HG03045 (cell line): ENCODE data around the gene PIH1D1.

Experiments used
- ATAC-seq: cut with Tn5 transposase; IDR thresholded peaks from one replicate; pipeline ENCODE4 v1.9.1; 2021; ENCODE audit warnings: mild to moderate bottlenecking, moderate library complexity; ENCODE audit not compliant: unreplicated experiment

The PIH1D1 gene

DNA sequence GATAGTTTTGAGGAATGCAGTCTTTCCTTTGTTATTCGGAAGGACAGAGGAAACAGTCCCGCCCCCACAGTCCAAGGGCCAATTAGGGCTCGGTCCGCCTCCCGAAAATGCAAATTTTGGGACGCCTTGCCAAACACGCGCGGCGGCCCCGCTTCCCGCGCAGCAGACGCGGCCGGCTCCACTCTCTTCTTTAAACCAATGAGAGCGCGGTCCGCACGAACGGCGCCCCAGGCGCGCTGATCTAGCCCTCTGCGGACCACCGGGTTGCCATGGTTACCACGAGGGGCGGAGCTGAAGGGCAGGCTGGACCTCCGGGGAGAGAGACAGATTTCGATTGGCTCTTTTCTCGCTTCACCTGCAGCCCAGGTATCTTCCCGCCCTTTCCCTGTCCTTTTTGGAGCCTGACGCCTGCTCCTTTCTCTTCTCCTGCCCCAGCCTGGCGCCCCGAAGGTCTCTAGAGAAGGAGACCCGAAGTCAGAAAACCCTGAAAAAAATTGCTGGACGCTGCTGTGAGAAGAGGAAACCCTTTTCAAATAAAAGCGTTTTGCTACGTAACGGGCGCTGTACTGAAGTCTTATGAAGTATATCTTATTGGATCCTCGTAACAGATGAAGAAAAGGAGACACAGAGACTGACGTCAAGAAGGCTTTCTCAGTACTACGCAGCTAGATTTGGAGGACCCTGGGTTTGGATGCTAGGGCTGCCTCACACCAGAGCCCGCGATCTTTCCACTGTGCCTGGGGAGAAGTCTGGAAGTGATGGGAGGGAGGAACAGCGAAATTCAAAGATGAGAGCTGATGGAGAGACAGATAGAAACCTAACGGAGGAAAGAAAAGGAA lies 30.4 kb downstream of the PIH1D1 start:
- no peak for ATAC-seq

DNA sequence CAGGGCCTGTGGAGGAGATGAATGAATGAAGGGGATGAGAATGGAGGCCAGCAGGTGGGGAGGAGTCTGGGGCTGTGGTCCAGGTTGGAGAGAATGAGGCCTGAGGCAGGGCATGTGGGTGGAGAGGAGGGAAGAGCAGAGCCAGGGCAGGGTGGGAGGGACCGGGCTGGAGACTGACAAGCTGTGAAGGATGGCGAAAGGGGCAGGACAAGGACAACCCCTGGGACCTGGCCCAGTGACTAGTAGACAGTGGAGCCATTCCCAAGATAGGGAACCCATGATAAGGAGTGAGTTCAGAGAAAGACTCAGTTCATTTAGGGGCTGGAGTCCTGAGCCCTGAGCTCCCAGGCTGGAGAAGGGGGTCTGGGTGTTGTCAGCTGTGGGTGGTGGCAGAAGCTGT lies 31.4 kb downstream of the PIH1D1 start:
- ATAC-seq: no peak

- no peak for ATAC-seq
Measured at GRCh38 chr19:49419173-49419572, 32.4 kb downstream of the PIH1D1 start.

DNA sequence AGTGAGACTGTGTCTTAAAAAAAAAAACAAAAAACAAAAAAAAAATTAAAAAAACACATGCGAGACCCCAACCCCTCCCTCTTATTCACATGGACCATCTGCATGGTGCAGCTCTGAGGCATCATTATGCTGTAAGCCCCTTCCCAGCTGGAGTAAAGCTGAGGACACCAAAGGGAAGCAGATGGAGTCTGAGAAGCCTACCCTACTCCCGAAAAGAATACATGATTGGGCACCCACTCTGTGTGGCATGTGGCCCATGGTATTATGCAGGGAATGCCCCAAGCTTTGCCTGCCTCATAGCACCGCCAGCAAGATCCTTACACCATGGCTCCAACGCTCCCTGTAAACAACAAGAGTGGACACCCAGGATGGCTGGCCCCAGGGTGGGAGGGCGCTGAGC lies 33.1 kb downstream of the PIH1D1 start:
- ATAC-seq: no peak

GRCh38 chr19:49417088-49417487 lies 34.5 kb downstream of the PIH1D1 start:
- ATAC-seq: no peak

- ATAC-seq: no peak
Measured at GRCh38 chr19:49415810-49416200, 35.8 kb downstream of the PIH1D1 start.

DNA sequence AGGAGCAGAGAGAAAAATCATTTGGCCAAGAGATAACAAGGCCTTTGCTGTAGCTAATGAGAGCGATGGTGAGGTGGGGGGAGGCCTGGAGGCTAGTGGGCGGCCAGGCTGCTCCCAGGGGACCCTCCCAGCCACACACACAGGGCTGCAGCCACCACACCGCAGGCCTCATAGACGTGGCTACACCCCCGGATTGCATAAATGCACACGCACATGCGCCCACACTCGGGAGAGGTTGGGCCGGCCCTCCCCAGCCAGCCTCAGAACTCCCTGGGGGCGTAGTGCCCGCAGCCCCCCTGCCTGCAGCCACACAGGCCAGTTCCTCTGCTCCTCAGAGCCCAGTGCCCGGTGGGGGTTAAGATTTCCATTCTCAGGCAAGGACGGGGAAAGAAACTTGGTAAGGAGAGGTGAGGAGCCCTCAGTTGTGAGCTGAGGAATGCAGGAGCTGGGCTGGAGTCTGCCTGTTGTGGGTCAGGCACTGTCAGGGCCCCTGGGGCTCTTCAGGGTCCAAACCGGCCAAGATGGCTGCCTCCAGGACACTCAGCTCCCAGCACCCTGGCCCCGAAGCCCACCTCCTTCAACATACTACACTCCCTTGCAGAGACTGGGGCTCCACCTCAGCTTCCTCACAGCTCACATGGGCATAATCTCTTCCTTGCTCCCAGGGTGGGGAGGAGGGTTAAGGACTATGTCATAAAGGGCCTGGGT lies 36.4 kb downstream of the PIH1D1 start:
- no peak for ATAC-seq

DNA sequence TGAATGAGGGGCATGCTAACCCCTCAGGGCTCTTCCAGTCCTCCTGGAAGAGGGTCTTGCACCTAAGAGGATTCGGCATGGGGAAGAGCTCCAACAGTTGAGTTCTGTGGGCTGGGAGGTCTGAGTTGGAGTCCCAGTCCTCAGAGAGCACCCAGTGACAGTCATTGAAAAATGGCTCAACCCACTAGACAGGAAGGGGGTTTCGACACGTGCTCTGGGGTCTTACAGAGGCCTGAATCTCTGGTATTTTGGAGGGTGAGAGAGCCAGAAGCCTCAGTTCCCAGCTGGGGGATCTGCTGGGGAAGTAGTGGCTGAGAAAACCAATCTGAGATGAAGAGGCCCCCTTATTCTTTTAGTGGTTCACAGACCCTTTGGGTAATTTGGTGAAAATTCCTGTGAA lies 37.4 kb downstream of the PIH1D1 start:
- ATAC-seq: no peak

- ATAC-seq: no peak
Measured at GRCh38 chr19:49413348-49413747, 38.3 kb downstream of the PIH1D1 start.

- no peak for ATAC-seq
Measured at GRCh38 chr19:49411681-49412326, 39.8 kb downstream of the PIH1D1 start.

GRCh38 chr19:49409441-49410029 lies 42.1 kb downstream of the PIH1D1 start:
- ATAC-seq: no peak

GRCh38 chr19:49408816-49409440 lies 42.7 kb downstream of the PIH1D1 start:
- no peak for ATAC-seq

GRCh38 chr19:49407482-49408015 lies 44.1 kb downstream of the PIH1D1 start:
- ATAC-seq: no peak

DNA sequence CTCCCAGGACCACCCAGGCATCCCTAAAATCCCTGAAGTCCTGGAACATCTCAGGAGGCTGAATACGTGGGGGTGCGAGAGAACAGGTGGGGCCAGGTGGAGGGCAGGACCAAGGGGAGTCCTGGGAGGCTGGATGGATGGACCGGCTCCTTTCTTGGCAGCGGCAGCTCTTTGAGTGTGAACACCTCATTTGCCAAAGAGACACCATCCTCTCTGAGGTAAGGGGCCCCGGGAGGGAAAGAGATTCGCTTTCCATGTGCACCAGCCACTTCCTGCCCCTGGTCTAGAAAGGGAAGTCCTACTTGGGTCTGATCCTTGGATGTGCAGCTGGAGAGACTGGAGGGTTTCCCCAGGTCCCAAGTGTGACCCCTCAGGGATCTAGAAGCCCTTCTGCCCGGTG lies 44.5 kb downstream of the PIH1D1 start:
- no peak for ATAC-seq

DNA sequence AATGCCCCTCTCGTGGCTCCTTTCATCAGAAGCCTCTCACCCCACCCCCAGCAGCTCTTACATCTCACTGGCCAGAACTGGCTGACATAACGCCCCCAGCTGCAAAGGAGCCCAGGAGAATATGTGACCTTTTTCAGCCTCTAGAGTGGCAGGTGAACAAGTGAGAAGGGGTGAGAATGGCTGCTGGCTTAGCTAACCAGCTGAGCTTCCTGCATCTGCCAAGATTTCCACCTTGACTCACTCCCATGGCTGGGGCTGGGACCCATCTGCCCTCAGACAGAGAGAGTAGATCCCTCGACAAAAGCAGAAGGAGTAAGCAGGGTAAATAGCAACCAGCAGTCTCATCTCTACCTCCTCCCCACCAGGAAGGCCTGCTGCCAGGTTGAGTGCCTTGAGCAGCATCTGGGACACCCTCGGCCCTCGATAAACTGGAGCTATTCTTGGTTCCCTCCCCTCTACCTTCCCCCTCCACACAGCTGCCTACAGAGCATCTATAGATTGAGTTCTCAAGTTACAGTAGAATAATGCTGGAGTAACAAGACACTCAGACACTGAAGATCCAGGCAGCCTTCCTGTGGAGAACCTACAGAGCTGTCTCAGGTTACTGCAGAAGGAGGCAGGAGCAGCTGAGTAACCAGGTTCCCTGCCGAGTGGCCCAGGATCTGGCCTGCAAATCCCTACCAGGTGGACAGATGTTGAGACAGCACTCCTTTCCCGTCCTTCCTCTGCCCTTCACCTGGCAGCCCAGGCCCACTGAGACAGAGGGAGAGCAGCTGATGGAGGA lies 48.0 kb downstream of the PIH1D1 start:
- no peak for ATAC-seq

- no peak for ATAC-seq
Measured at GRCh38 chr19:49400029-49400428, 51.6 kb downstream of the PIH1D1 start.

DNA sequence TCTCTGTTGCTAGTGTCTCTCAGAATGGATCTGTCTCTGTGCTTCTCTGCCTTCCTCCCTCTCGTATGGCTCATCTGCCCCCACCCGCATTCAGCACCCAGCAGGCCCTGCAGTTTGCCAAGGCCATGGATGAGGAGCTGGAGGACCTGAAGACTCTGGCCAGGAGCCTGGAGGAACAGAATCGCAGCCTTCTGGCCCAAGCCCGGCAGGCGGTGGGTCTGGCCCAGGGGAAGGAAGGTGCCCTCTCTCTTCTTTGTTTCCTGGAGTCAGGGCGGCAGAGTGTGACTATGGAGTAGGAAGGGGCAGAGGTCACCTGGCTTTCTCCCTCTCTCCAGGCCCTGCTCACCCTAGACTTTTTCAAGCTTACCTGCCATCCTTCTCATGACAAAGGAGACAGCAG lies 52.7 kb downstream of the PIH1D1 start:
- no peak for ATAC-seq

DNA sequence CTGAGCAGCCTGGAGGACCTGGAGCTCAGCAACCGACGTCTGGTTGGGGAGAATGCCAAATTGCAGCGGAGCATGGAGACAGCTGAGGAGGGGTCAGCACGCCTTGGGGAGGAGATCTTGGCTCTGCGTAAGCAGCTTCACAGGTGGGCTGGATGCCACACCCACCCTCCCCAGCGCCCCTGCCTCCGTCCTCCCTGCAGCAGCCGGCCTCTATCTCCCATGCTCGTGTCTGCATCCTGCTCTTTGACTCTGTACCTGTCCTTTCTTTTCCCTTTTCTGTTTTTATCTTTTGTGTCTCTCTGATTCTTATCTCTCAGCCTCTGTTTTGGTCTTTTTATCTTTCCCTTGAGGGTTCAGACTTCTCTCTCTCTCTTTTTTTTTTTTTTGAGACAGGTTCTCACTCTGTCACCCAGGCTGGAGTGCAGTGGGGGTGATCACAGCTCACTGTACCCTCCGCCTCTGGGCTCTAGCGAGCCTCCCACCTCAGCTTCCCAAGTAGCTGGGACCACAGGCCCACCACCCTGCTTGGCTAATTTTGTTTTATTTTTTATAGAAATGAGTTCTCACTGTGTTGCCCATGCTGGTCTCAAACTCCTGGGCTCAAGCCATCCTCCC lies 53.5 kb downstream of the PIH1D1 start:
- ATAC-seq: no peak

- no peak for ATAC-seq
Measured at GRCh38 chr19:49396738-49397505, 54.7 kb downstream of the PIH1D1 start.
